PC-9 (cell line): Measurements from ENCODE around the gene GOLGA3. TPM values are rescaled to one million over a fixed set of nuclear protein-coding genes. Genes with fewer than 3 reads are reported as not detected.

Experiments
- BruUV-seq: library from RNA; stranded (reverse); fragments of 400-500 nt; replicated peaks from 2 replicates; lab custom pipeline; 2021; lab: Mats Ljungman, UMichigan
- CTCF ChIA-PET: fragments of 300-600 bp; sonication (Branson Sonifier 250); formaldehyde crosslinking; loops from one replicate; lab custom pipeline; 2022; ENCODE audit warnings: antibody characterized with exemption; lab: Charles Lee
- POLR2A ChIA-PET: fragments of 300-600 bp; sonication (Branson Sonifier 250); formaldehyde crosslinking; loops from one replicate; lab custom pipeline; 2022; ENCODE audit warnings: antibody characterized with exemption; ENCODE audit not compliant: unreplicated experiment; lab: Charles Lee
- DNase-seq, 2 experiments: peaks; one replicate each; pipeline versions ENCODE4 v3.0.0 to v3.0.0-alpha.2; 2015 to 2022; ENCODE audit warnings: mixed read lengths in 1 of 2
- H2AFZ ChIP-seq: fragments of 200-600 bp; sonication (generic); 2 replicates; pipeline ENCODE4 v1.8.1; 2017; ENCODE audit warnings: antibody characterized with exemption
- H3F3A ChIP-seq: fragments of 200-600 bp; sonication (generic); 2 replicates; pipeline ENCODE4 v1.8.1; 2017; ENCODE audit warnings: antibody characterized with exemption, mild to moderate bottlenecking, low read depth; ENCODE audit not compliant: insufficient read depth
- H3K27ac ChIP-seq: fragments of 200-600 bp; sonication (generic); 2 replicates; pipeline ENCODE4 v1.6.1; 2016; ENCODE audit warnings: mixed run types
- H3K27me3 ChIP-seq: fragments of 200-600 bp; sonication (generic); 2 replicates; pipeline ENCODE4 v1.6.1; 2016; ENCODE audit warnings: low read depth, mixed run types; ENCODE audit not compliant: insufficient read depth
- H3K36me3 ChIP-seq: fragments of 200-600 bp; sonication (generic); 2 replicates; pipeline ENCODE4 v1.6.1; 2016; ENCODE audit warnings: low read depth, mixed run types
- H3K4me1 ChIP-seq: fragments of 200-600 bp; sonication (generic); replicated peaks from 2 replicates; pipeline ENCODE4 v1.6.1; 2016; ENCODE audit warnings: mixed run types; ENCODE audit not compliant: insufficient read depth
- H3K4me2 ChIP-seq: fragments of 200-600 bp; sonication (generic); 2 replicates; pipeline ENCODE4 v1.6.1; 2017; ENCODE audit warnings: mixed run types
- H3K4me3 ChIP-seq: fragments of 200-600 bp; sonication (generic); 2 replicates; pipeline ENCODE4 v1.6.1; 2016; ENCODE audit warnings: mixed run types
- H3K79me2 ChIP-seq: fragments of 200-600 bp; sonication (generic); 2 replicates; pipeline ENCODE4 v1.6.1; 2017; ENCODE audit warnings: low read depth, mixed run types
- H3K9me2 ChIP-seq: fragments of 200-600 bp; sonication (generic); 2 replicates; pipeline ENCODE4 v1.8.1; 2017; ENCODE audit warnings: mild to moderate bottlenecking; ENCODE audit not compliant: insufficient read depth
- H3K9me3 ChIP-seq: fragments of 200-600 bp; sonication (generic); 2 replicates; pipeline ENCODE4 v1.8.1; 2016; ENCODE audit warnings: low read depth; ENCODE audit not compliant: insufficient read depth
- H4K20me1 ChIP-seq: fragments of 200-600 bp; sonication (generic); 2 replicates; pipeline ENCODE4 v1.8.1; 2017; ENCODE audit not compliant: insufficient read depth
- CTCF ChIP-seq: fragments of 200-600 bp; sonication (generic); conservative IDR thresholded peaks from 2 replicates; pipeline ENCODE4 v1.6.1; 2017; ENCODE audit warnings: mixed run types, antibody characterized with exemption, mild to moderate bottlenecking, moderate library complexity
- EZH2 ChIP-seq: fragments of 200-600 bp; sonication (generic); IDR thresholded peaks from 2 replicates; pipeline ENCODE4 v1.8.0; 2017; ENCODE audit warnings: antibody characterized with exemption, low read depth
- intact Hi-C: fragments of 100-400 bp; cut with micrococcal nuclease; formaldehyde crosslinking; loops from one replicate; pipeline ENCODE4 v1.10.0; 2022; ENCODE audit not compliant: unreplicated experiment
- total RNA-seq: library from RNA; stranded (reverse); gene quantifications from 2 replicates; pipeline ENCODE4 v1.2.3, GENCODE V29; 2021

The GOLGA3 gene
- total RNA-seq, 1 experiment from 2014 or later: 69.3 TPM

- H2AFZ ChIP-seq: no peak overlapping the region
- no peaks in the 10 kb centered on the region for H3K9me2 ChIP-seq
- CTCF ChIA-PET: no interaction called here
- POLR2A ChIA-PET: no interaction called here
- H3F3A ChIP-seq: peaks cover 10% of the 10 kb centered on the region; the same call in 1 of the 2 replicates
- no TSS peak for BruUV-seq
- no peak for TF ChIP-seq EZH2
- TF ChIP-seq CTCF: no peak
- peaks cover 60% of the 10 kb centered on the region for H3K36me3 ChIP-seq
- no peak overlapping the region for H3K4me2 ChIP-seq
- no peak overlapping the region for H3K4me3 ChIP-seq
- H3K27me3 ChIP-seq: no peaks in the 10 kb centered on the region
- H3K79me2 ChIP-seq: peaks cover 49% of the 10 kb centered on the region
- no peak overlapping the region for H3K27ac ChIP-seq
- peaks cover 54% of the 10 kb centered on the region for H4K20me1 ChIP-seq
- no peaks in the 10 kb centered on the region for H3K9me3 ChIP-seq
- no peaks in the 10 kb centered on the region for H3K4me1 ChIP-seq
- DNase-seq: no peak
- intact Hi-C loops: no loop called here
These were observed 84.8 kb downstream of the GOLGA3 start for GRCh38 chr12:132743831-132744230.

- TF ChIP-seq EZH2 (no peak), CTCF (no peak)
- no peaks in the 10 kb centered on the region for H3K27me3 ChIP-seq
- intact Hi-C loops: no loop called here
- H3K4me3 ChIP-seq: no peak overlapping the region
- peaks cover 59% of the 10 kb centered on the region for H3K36me3 ChIP-seq
- H3F3A ChIP-seq: peaks cover 10% of the 10 kb centered on the region; the same call in 1 of the 2 replicates
- no peaks in the 10 kb centered on the region for H3K9me2 ChIP-seq
- H3K79me2 ChIP-seq: peaks cover 38% of the 10 kb centered on the region
- peaks cover 54% of the 10 kb centered on the region for H4K20me1 ChIP-seq
- no peak overlapping the region for H3K27ac ChIP-seq
- H3K4me1 ChIP-seq: no peaks in the 10 kb centered on the region
- no peak overlapping the region for H2AFZ ChIP-seq
- CTCF ChIA-PET: no interaction called here
- BruUV-seq: no TSS peak
- POLR2A ChIA-PET: no interaction called here
- H3K4me2 ChIP-seq: no peak overlapping the region
- no peaks in the 10 kb centered on the region for H3K9me3 ChIP-seq
- no peak for DNase-seq
These were observed 87.0 kb downstream of the GOLGA3 start for GRCh38 chr12:132741620-132742019.

DNA sequence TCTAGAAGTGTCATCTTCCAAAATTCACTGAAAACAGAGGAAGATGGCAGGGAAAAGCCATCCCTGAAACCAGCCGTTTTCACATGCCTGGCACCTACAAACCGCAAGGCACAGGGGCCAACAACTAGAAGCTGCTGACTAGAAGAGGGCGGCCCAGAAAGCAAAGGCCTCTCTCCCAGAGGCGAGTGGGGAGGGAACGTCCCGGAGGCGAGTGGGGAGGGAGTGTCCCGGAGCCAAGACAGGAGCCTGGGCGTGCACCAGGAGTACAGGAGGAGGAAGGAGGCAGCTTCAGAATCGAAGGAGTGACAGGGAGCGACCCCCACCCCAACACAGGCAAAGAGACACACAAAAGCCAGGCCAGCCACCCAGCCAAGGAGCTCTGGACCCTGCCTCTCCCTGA, 88.0 kb downstream of the GOLGA3 start:
- 0 out of 2 replicates have a peak, but pooled peaks cover 5% of the 10 kb centered on the region for H3F3A ChIP-seq
- H3K9me3 ChIP-seq: no peaks in the 10 kb centered on the region
- intact Hi-C loops: no loop called here
- TF ChIP-seq CTCF: no peak
- no peak for TF ChIP-seq EZH2
- no peaks in the 10 kb centered on the region for H3K9me2 ChIP-seq
- H3K4me2 ChIP-seq: no peak overlapping the region
- POLR2A ChIA-PET: no interaction called here
- H3K27me3 ChIP-seq: no peaks in the 10 kb centered on the region
- no peak overlapping the region for H2AFZ ChIP-seq
- no peak for DNase-seq
- H3K27ac ChIP-seq: no peak overlapping the region
- H3K4me3 ChIP-seq: no peak overlapping the region
- H3K36me3 ChIP-seq: peaks cover 67% of the 10 kb centered on the region
- H4K20me1 ChIP-seq: peaks cover 53% of the 10 kb centered on the region
- BruUV-seq: no TSS peak
- H3K4me1 ChIP-seq: no peaks in the 10 kb centered on the region
- CTCF ChIA-PET: no interaction called here
- H3K79me2 ChIP-seq: peaks cover 31% of the 10 kb centered on the region
